Mucosa of rectum (tissue), 2 donors: ENCODE measurements around the gene RNF5.

Source experiments
- H3K27ac ChIP-seq, 2 donors: one replicate each; pipeline ENCODE4 v1.7.0; 2013; ENCODE audit warnings: inconsistent platforms in 2 of 2, low read depth in 2 of 2, low read length in 2 of 2
- H3K27me3 ChIP-seq, 2 donors: one replicate each; pipeline ENCODE4 v1.7.0; 2013; ENCODE audit warnings: low read length in 2 of 2; ENCODE audit not compliant: control insufficient read depth in 2 of 2, insufficient read depth in 2 of 2
- H3K36me3 ChIP-seq, 2 donors: one replicate each; pipeline ENCODE4 v1.7.0; 2013; ENCODE audit warnings: low read length in 2 of 2; ENCODE audit not compliant: control insufficient read depth in 2 of 2, insufficient read depth in 2 of 2
- H3K4me1 ChIP-seq, 2 donors: one replicate each; pipeline ENCODE4 v1.7.0; 2013; ENCODE audit warnings: low read length in 2 of 2, mild to moderate bottlenecking in 1 of 2; ENCODE audit not compliant: control insufficient read depth in 2 of 2, insufficient read depth in 2 of 2
- H3K4me3 ChIP-seq, 2 donors: one replicate each; pipeline ENCODE4 v1.7.0; 2013; ENCODE audit warnings: low read length in 2 of 2
- H3K9ac ChIP-seq, 2 donors: one replicate each; pipeline ENCODE4 v1.7.0; 2013; ENCODE audit warnings: low read length in 2 of 2, low read depth in 1 of 2, mild to moderate bottlenecking in 1 of 2
- H3K9me3 ChIP-seq, 2 donors: one replicate each; pipeline ENCODE4 v1.7.0; 2013; ENCODE audit warnings: low read length in 2 of 2; ENCODE audit not compliant: control insufficient read depth in 2 of 2
- donor health status: healthy.
- donor health status: Normal muscosa, but diverticular disease.

RNF5 gene

DNA sequence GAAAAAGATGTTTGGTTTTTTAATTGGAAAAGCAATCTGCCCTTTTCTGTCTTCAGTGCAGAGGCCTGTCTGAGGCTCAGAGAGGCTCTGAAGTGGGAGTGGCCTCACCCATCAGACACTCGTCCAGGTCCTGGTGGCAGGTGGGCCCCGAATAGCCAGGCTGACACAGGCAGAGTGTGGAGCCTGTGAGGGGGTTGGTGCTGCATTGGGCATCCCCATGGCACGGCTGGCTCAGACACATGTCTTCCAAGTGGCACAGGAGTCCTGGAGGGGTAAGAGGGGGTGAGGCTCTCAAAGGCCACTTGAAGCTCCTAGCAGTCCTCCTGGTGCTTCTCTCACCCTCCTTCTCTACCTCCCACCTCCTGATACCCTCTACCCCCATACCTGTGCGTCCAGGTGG is 41.8 kb downstream of the RNF5 start:
- Histone ChIP-seq H3K27me3 (no peaks in the 10 kb centered on the region), H3K4me1 (no peaks in the 10 kb centered on the region), H3K9ac (no peak overlapping the region), H3K4me3 (no peak overlapping the region), H3K9me3 (no peaks in the 10 kb centered on the region), H3K27ac (no peak overlapping the region), H3K36me3 (no peaks in the 10 kb centered on the region)

DNA sequence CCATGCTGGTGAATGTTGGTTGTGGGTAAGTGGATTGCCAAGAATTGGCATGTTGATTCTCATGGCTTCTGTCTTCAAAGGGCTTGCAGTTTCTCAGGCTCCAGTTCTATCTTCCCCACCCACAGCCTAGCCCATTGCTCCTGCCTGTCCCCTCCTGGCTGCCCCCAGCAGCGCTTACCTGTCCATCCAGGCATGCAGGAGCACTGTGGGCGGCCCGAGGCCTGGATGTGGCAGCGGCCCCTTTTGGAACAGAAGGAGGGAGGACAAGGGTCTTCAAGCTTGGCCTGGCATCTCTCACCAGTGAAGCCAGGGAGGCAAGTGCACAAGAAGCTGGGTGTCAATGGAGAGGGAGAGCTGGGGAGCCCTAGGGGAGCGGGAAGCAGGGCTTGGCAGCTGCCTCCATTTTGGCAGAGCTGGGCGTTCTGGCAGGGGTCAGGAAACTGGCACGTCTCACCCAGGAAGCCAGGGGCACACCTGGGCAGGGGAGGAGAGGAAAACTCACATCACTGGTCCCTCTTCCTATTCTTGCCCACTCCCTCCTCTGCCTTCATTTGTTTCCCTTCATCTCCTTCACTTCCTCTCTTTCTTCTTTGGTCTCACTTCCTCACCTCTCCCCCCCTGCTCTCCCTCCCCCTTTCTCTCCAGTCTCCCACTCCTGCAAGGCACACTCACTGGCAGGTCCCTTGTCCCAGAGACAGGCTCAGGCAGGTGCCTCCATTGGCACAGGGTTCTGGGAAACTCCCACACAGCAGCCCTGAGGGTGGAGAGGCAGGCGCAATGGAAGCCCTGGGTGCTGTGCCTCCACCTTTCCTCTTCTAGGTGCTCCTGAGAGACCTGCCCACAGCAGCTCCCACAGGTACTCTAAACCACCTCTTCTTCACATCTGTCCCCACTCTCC is 44.4 kb downstream of the RNF5 start:
- no peaks in the 10 kb centered on the region for H3K9me3 ChIP-seq
- H3K36me3 ChIP-seq = no peaks in the 10 kb centered on the region
- H3K4me3 ChIP-seq = no peak overlapping the region
- no peak overlapping the region for H3K27ac ChIP-seq
- no peaks in the 10 kb centered on the region for H3K27me3 ChIP-seq
- no peaks in the 10 kb centered on the region for H3K4me1 ChIP-seq
- no peak overlapping the region for H3K9ac ChIP-seq

DNA sequence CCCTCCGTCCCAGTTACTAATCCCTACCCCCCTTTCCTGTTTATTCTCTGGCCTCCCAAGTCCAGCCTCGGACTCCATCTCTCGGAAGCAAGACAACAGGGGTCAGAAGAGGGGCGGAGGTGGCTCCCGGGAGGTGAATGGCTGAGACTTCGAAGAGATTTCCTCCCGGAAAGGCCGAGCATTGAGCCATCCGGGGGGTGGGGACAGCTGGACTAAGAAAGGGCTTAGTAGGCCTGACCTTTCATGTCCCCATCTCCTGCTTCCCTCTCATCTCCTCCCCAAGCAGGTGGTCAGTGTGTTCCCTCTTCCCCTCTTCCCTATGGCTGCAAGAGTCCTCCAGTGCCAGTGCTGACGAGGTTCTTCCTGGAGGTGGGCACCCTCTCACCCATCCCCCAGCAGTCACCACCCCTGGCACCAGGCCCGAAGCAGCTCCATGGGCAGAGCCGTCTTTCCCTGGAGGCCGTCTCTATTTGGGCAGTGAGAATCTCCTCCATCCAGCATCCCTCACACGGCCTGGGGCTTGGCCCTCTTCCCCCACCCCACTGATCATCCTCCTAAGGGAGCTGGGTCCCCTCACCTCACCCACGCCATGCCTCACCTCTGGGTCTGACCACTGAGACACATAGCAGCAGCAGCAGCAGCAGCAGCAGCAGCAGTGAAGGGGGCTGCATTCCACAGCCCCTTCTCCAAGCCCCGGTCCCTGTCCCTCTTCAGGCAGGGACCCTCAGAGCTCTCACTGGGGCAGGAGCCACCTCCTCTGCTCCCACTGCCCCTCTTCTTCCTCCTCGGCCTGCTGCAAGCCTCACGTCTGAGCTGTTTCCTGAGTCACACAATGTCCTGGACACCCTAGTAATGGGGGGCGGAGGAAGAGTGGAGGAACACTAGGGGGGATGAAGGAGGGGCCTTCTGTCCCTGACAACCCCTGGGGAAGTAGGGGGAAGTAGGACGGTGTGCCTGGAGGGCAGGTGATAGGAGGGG is 45.3 kb downstream of the RNF5 start, which contains the start of gene NOTCH4:
NOTCH4 (minus strand) TSS at position 810 of the 978 bp plus-strand sequence; CDS start at position 671, 139 bp downstream.
- H3K9ac ChIP-seq = no peak within 1 kb of the TSS

DNA sequence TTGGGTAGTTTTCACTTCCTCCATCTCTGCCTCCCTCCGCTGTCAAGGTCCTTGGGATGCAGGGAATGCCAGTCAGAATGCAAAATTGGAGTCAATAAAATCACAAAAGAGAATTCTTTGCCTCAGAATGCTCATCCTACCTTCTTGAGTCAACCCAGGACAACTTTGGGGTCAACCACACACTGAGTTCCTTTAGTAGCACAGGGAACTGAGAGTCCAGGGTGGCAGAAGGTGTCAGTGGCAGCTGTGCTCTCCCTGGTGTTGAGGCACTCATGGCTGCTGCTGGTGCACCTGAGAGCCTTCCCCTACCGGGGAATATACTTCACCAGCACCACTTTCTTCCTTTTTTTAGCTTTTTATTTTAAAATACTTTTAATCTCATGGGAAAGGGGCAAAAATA is 46.5 kb downstream of the RNF5 start:
- Histone ChIP-seq H3K27me3 (no peaks in the 10 kb centered on the region), H3K9ac (no peak overlapping the region), H3K4me1 (no peaks in the 10 kb centered on the region), H3K9me3 (no peaks in the 10 kb centered on the region), H3K4me3 (no peak overlapping the region), H3K27ac (no peak overlapping the region), H3K36me3 (no peaks in the 10 kb centered on the region)

More for the DNA sequence above, 45.3 kb downstream of the RNF5 start, which contains the start of gene NOTCH4:
- H3K36me3 ChIP-seq = no peaks in the 10 kb centered on the region
- H3K27ac ChIP-seq = no peak within 1 kb of the TSS
- no peaks in the 10 kb centered on the region for H3K27me3 ChIP-seq
- no peaks in the 10 kb centered on the region for H3K9me3 ChIP-seq
- no peaks in the 10 kb centered on the region for H3K4me1 ChIP-seq
- H3K4me3 ChIP-seq = no peak within 1 kb of the TSS

DNA sequence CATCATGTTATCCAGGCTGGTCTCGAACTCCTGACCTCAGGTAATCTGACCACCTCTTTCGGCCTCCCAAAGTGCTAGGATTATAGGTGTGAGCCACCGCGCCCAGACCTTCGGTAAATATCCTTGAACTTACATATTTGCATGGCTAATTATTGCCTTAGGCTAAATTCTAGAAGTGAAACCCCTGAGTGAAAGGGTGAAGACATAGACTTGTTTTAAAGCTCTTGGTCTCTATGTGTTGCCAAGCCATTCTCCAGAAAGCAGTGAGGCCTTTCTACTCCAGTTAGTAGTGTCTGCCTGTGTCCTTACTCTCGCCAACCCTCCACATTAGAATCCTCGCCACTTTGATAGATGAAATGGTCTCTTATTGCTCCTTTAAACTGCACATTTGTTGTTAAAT is 48.2 kb downstream of the RNF5 start:
- Histone ChIP-seq H3K27me3 (no peaks in the 10 kb centered on the region), H3K4me1 (no peaks in the 10 kb centered on the region), H3K27ac (no peak overlapping the region), H3K36me3 (no peaks in the 10 kb centered on the region), H3K9ac (no peak overlapping the region), H3K9me3 (no peaks in the 10 kb centered on the region), H3K4me3 (no peak overlapping the region)
